K562 (cell line): ENCODE results near the gene IL15RA. TPM values are rescaled to one million over a fixed set of nuclear protein-coding genes. Genes with fewer than 3 reads are reported as not detected.
A peak's percentile ranks its signal among the peaks of the same experiment; 100 is the strongest.

Experiments used
- AFF1 ChIP-seq, 2 experiments: fragments of 450-650 bp; IDR thresholded peaks; 2 replicates each; pipeline ENCODE4 v1.6.1; 2018; ENCODE audit warnings: mild to moderate bottlenecking in 2 of 2, low read depth in 1 of 2; ENCODE audit not compliant: partially characterized antibody in 2 of 2
- CREB1 ChIP-seq, 2 experiments: sonication (generic) in 1 of 2; formaldehyde crosslinking in 1 of 2; IDR thresholded peaks; 2 replicates each; pipeline versions ENCODE4 v1.6.1 to v1.8.0; 2012 to 2022; ENCODE audit warnings: inconsistent platforms in 1 of 2, mild to moderate bottlenecking in 1 of 2, missing genetic modification reagents in 1 of 2, moderate library complexity in 1 of 2
- CTBP1 ChIP-seq: fragments of 450-650 bp; IDR thresholded peaks from 2 replicates; pipeline ENCODE4 v1.6.1; 2016; ENCODE audit warnings: borderline replicate concordance
- FOXA3 ChIP-seq, 2 experiments: fragments of 450-650 bp in 1 of 2; sonication (generic) in 1 of 2; formaldehyde crosslinking; IDR thresholded peaks in 1 of 2; conservative IDR thresholded peaks in 1 of 2; 2 replicates each; pipeline versions ENCODE4 v1.4.0 to v1.8.0; 2020 to 2022; ENCODE audit warnings: mild to moderate bottlenecking in 2 of 2, missing genetic modification reagents in 1 of 2
- GATAD2A ChIP-seq: fragments of 450-650 bp; IDR thresholded peaks from 2 replicates; pipeline ENCODE4 v1.6.1; 2017
- HCFC1 ChIP-seq: IDR thresholded peaks from 2 replicates; pipeline ENCODE4 v1.6.1; 2012; ENCODE audit warnings: low read depth, low read length, improper control_type of control experiment
- HOMEZ ChIP-seq: fragments of 250-450 bp; sonication (Bioruptor Pico); IDR thresholded peaks from 2 replicates; pipeline ENCODE4 v1.4.0; 2020; ENCODE audit warnings: mild to moderate bottlenecking, moderate library complexity
- MTA2 ChIP-seq: fragments of 450-650 bp; IDR thresholded peaks from 2 replicates; pipeline ENCODE4 v1.6.1; 2016; ENCODE audit warnings: low read depth
- NCOA1 ChIP-seq: fragments of 450-650 bp; IDR thresholded peaks from 2 replicates; pipeline ENCODE4 v1.6.1; 2016; ENCODE audit warnings: low read depth
- NFATC3 ChIP-seq: fragments of 450-650 bp; IDR thresholded peaks from 2 replicates; pipeline ENCODE4 v1.6.1; 2017; ENCODE audit warnings: mild to moderate bottlenecking
- NR0B1 ChIP-seq: fragments of 450-650 bp; IDR thresholded peaks from one replicate; pipeline ENCODE4 v1.6.1; 2018; ENCODE audit warnings: mild to moderate bottlenecking, moderate library complexity; ENCODE audit not compliant: partially characterized antibody
- PRPF4 ChIP-seq: fragments of 200-400 bp; formaldehyde crosslinking; IDR thresholded peaks from one replicate; pipeline ENCODE4 v1.6.1; 2017; ENCODE audit warnings: low read length, low read depth, mild to moderate bottlenecking; ENCODE audit not compliant: insufficient read depth, poor library complexity, severe bottlenecking
- RCOR1 ChIP-seq, 2 experiments: IDR thresholded peaks; 2 replicates each; pipeline ENCODE4 v1.6.1; 2012; ENCODE audit warnings: low read depth in 2 of 2, low read length in 2 of 2, borderline replicate concordance in 1 of 2, improper control_type of control experiment in 1 of 2
- SLC30A9 ChIP-seq: fragments of 250-450 bp; sonication (Bioruptor Pico); IDR thresholded peaks from 2 replicates; pipeline ENCODE4 v1.8.0; 2022; ENCODE audit warnings: mild to moderate bottlenecking, moderate library complexity
- STAT5A ChIP-seq: IDR thresholded peaks from 2 replicates; pipeline ENCODE4 v1.6.1; 2012; ENCODE audit warnings: low read length, inconsistent platforms, borderline replicate concordance
- TAL1 ChIP-seq: fragments of 450-650 bp; IDR thresholded peaks from 2 replicates; pipeline ENCODE4 v1.6.1; 2016; ENCODE audit warnings: mild to moderate bottlenecking
- TCF3 ChIP-seq: sonication (generic); formaldehyde crosslinking; IDR thresholded peaks from 2 replicates; pipeline ENCODE4 v1.4.0; 2020; ENCODE audit warnings: mild to moderate bottlenecking, missing genetic modification reagents
- ZBTB43 ChIP-seq: sonication (generic); formaldehyde crosslinking; IDR thresholded peaks from 2 replicates; pipeline ENCODE4 v1.8.0; 2023; ENCODE audit warnings: mild to moderate bottlenecking, missing genetic modification reagents
- ZNF764 ChIP-seq: fragments of 250-450 bp; sonication (Bioruptor Pico); IDR thresholded peaks from 2 replicates; pipeline ENCODE4 v1.4.0; 2020; ENCODE audit warnings: low read depth, mild to moderate bottlenecking, moderate library complexity
- polyA plus RNA-seq, 8 experiments: library from polyadenylated mRNA; depleted of rRNA in 4 of 8; stranded (reverse) in 5 of 8; unstranded in 3 of 8; fragments of >200 nt; fragmentation: Nextera tagmentation in 2 of 8; fragmentation: Illumina TruSeq in 1 of 8; extraction: Ambion mirVana in 2 of 8; extraction: Trizol in 1 of 8; gene quantifications; 2 replicates each; pipeline versions ENCODE4 v1.2.1 to v1.2.3, GENCODE V29; 2011 to 2014; ENCODE audit warnings: inconsistent platforms in 1 of 8, missing spikeins in 1 of 8
- total RNA-seq, 7 experiments: library from RNA; depleted of rRNA in 6 of 7; stranded (reverse); fragments of >200 nt in 6 of 7; fragmentation: Illumina TruSeq in 2 of 7; extraction: Trizol in 2 of 7; gene quantifications; 2 replicates each; pipeline versions ENCODE4 v1.2.1 to v1.2.3, GENCODE V29; 2011 to 2021; ENCODE audit warnings: low replicate concordance in 1 of 7

IL15RA gene
- total and polyA plus RNA-seq, 9 of the 15 experiments (the other 6 are each of a cell fraction or from before 2014, with no cell fraction given), result 1.2 to 11.7 (median 8.0) TPM

- peak in 1 of 2 experiments; percentile 42; a peak in 1 of 4 replicates for TF ChIP-seq RCOR1 (IDR thresholded peaks at IDR 0.05; ENCODE audit: borderline replicate concordance in 1 of 2, low read depth in 2 of 2, low read length in 2 of 2)
- TF ChIP-seq HOMEZ (CRISPR knock-in tag), result no peak
- TF ChIP-seq AFF1 (IDR thresholded peaks at IDR 0.05; ENCODE audit: low read depth in 1 of 2, partially characterized antibody in 2 of 2), result peak in 1 of 2 experiments; percentile 25
- peak; percentile 83 for TF ChIP-seq TCF3 (CRISPR knock-in tag)
- peak; percentile 73; the same call in 1 of the 2 replicates for TF ChIP-seq TAL1
- TF ChIP-seq HCFC1, result no peak
- peak; percentile 59; the same call in 1 of the 2 replicates for TF ChIP-seq NCOA1
- TF ChIP-seq STAT5A, result peak; percentile 87
- peak; percentile 52 for TF ChIP-seq MTA2
- TF ChIP-seq NFATC3, result peak; percentile 71; the same call in 1 of the 2 replicates
- no peak for TF ChIP-seq ZBTB43 (CRISPR knock-in tag)
- TF ChIP-seq FOXA3 (CRISPR knock-in tag; conservative IDR thresholded peaks at IDR 0.05 in 1 of 2, IDR thresholded peaks at IDR 0.05 in 1 of 2), result no peak
- no peak for TF ChIP-seq PRPF4
- TF ChIP-seq CREB1 (IDR thresholded peaks at IDR 0.05), result peak; percentile 67
- TF ChIP-seq CREB1 (CRISPR knock-in tag; IDR thresholded peaks at IDR 0.05), result no peak; the same call in 1 of the 2 replicates
- peak; percentile 46; the same call in 1 of the 2 replicates for TF ChIP-seq GATAD2A
- TF ChIP-seq SLC30A9, result no peak
- TF ChIP-seq ZNF764, result no peak
- TF ChIP-seq CTBP1, result peak; percentile 35; the same call in 1 of the 2 replicates
- no peak for TF ChIP-seq NR0B1
Observed at GRCh38 chr10:5940807-5941218, 36.5 kb downstream of the IL15RA start (continued).
